LoVo (cell line): Measurements from ENCODE around the gene OSBPL10.

Experiments used
- DNase-seq: peaks from one replicate; pipeline ENCODE4 v3.0.0-alpha.2; 2016; ENCODE audit warnings: low spot score

OSBPL10 gene

GRCh38 chr3:31922962-31923361, 58.1 kb downstream of the OSBPL10 start:
- DNase-seq = peak; percentile 74

- no peak for DNase-seq
These were observed 59.2 kb downstream of the OSBPL10 start for GRCh38 chr3:31921837-31922236.

DNA sequence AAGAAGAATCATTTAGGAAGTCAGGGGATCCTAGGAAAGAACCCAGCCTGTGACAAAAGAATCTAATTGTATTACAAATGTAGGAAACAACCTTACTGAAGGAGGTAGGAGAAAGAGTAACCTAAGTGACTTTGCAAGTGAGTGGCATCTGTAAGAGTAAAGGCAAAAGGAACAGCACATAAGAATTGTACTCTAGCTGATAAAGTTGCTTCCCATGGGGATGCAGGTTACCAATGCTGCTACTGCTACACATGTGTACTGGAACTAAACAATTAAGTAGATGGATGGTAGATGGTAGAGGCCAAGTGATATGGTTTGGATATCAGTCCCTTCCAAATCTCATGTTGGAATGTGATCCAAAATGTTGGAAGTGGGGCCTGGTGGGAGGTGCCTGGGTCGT, 60.8 kb downstream of the OSBPL10 start:
- DNase-seq = no peak

DNA sequence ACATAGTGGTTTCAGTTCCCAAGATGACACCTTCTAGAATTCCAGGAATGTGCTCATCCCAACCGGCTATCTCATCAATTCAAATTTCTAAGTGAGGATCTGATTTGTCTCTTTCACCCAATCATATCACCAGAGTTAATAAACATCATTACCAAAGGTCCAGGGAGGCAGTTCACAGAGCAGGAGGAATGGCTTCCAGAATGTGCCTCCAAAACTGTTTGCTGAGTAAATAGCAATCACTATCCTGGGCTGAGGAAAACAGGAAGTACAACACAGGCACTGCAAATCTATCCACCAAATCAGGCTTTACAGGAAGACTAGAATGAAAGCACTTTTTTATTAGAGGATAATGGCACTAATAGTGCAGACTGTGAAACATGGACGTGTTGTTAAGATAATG, 61.5 kb downstream of the OSBPL10 start:
- no peak for DNase-seq

- DNase-seq = no peak
These were observed 62.6 kb downstream of the OSBPL10 start for GRCh38 chr3:31918179-31919150.

- DNase-seq = no peak
These were observed 63.6 kb downstream of the OSBPL10 start for GRCh38 chr3:31917303-31918005.

GRCh38 chr3:31911643-31912042, 69.4 kb downstream of the OSBPL10 start:
- no peak for DNase-seq

DNA sequence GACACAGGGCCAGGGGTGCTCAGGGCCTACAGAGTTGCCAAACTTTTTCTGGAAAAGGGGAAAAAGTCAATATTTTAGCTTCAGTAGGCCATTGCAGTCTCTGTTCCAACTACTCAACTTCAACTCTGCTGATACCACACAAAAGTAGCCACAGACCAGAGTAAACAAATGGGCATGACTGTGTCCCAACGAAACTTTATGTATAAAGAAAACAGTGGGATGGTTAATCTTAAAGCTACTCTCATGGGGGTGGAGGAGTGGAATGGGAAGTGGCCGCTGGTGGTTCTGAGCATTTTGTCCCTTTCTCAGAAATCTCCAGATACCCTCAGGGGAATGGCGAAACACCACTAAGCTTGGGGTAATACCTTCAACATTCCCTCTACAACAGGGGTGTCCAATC, 69.9 kb downstream of the OSBPL10 start:
- DNase-seq = no peak

GRCh38 chr3:31909455-31909854, 71.6 kb downstream of the OSBPL10 start:
- no peak for DNase-seq

GRCh38 chr3:31908391-31909097, 72.5 kb downstream of the OSBPL10 start:
- no peak for DNase-seq

- DNase-seq = no peak
These were observed 74.9 kb downstream of the OSBPL10 start for GRCh38 chr3:31906182-31906581.

GRCh38 chr3:31903686-31904431, 77.2 kb downstream of the OSBPL10 start:
- DNase-seq = peak; percentile 42

DNA sequence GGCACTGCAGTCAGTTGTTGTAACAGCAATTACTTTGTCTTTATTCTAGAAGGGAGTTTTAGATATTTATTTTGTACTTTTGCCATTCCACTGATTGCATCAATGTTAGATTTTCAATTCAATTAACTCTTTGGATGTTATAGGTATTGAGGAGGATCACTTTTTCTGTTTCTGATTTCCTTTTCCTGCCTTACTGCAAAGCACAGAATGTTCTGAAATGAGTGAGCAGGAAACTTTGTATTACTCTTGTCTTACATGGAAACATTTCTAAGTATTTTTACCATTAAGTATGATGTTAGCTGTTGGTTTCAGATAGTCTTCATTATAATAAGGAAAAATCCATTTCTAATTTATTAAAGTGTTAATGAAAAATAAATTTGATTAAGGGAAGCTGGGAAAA, 80.5 kb downstream of the OSBPL10 start:
- no peak for DNase-seq

- DNase-seq = no peak
These were observed 84.2 kb downstream of the OSBPL10 start for GRCh38 chr3:31896648-31897433.

GRCh38 chr3:31896026-31896425, 85.0 kb downstream of the OSBPL10 start:
- no peak for DNase-seq

GRCh38 chr3:31895471-31895870, 85.6 kb downstream of the OSBPL10 start:
- DNase-seq = no peak

- no peak for DNase-seq
These were observed 88.0 kb downstream of the OSBPL10 start for GRCh38 chr3:31892916-31893573.

GRCh38 chr3:31892500-31892899, 88.6 kb downstream of the OSBPL10 start:
- no peak for DNase-seq

DNA sequence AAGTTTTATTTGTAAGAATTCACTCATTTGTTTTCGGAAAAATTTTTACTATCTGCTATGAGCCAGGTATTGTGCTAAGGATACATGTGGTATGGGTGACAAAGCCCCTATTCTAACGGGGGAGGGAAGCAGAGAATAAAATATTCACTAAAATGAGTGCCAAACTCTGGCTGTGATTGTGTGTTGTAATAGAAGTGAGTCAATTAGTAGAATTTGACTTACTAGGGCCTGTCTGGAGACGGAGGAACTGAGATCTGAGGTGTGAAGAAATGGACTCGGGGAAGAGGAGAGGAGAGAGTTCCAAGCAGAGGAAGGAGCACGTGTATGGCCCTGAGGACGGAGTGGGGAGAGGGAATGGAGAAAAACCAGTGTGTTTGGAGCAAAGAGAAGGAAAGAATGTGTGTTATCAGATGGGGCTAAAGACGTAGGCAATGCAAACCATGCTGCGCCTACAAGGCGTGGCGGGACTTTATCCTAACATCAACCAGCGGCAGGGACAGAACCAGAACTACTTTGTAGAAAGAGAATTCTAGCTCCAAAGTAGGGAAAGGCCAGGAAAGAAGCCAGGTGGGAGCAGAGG, 89.1 kb downstream of the OSBPL10 start:
- DNase-seq = no peak
